HepG2 (cell line): ENCODE measurements around the gene COL27A1. TPM values are rescaled to one million over a fixed set of nuclear protein-coding genes. Genes with fewer than 3 reads are reported as not detected.

ENCODE experiments used
- HNF4G ChIP-seq, 2 experiments: sonication (generic) in 1 of 2; formaldehyde crosslinking in 1 of 2; IDR thresholded peaks; 2 replicates each; pipeline versions ENCODE4 v1.4.0 to v1.6.1; 2011 to 2020; ENCODE audit warnings: borderline replicate concordance in 2 of 2, low read depth in 2 of 2, mild to moderate bottlenecking in 2 of 2, low read length in 1 of 2, missing genetic modification reagents in 1 of 2, moderate library complexity in 1 of 2
- KMT2B ChIP-seq: IDR thresholded peaks from 2 replicates; pipeline ENCODE4 v1.6.1; 2016; ENCODE audit warnings: missing genetic modification reagents, missing compliant biosample characterization
- MIER2 ChIP-seq: IDR thresholded peaks from 2 replicates; pipeline ENCODE4 v1.6.1; 2016; ENCODE audit warnings: missing biosample characterization, missing genetic modification reagents
- MXD1 ChIP-seq: sonication (generic); formaldehyde crosslinking; IDR thresholded peaks from 2 replicates; pipeline ENCODE4 v1.4.0; 2020; ENCODE audit warnings: mild to moderate bottlenecking, missing genetic modification reagents
- MYPOP ChIP-seq: sonication (generic); formaldehyde crosslinking; IDR thresholded peaks from 2 replicates; pipeline ENCODE4 v1.8.1; 2023; ENCODE audit warnings: mild to moderate bottlenecking, moderate library complexity, missing genetic modification reagents
- RERE ChIP-seq: IDR thresholded peaks from 2 replicates; pipeline ENCODE4 v1.6.1; 2016; ENCODE audit warnings: low read depth, missing genetic modification reagents, missing compliant biosample characterization
- SIN3B ChIP-seq: fragments of 150-350 bp; IDR thresholded peaks from 2 replicates; pipeline ENCODE4 v1.6.1; 2014; ENCODE audit warnings: low read length
- SOX5 ChIP-seq: IDR thresholded peaks from 2 replicates; pipeline ENCODE4 v1.6.1; 2016; ENCODE audit warnings: borderline replicate concordance
- SRSF1 ChIP-seq: fragments of 200-400 bp; formaldehyde crosslinking; optimal IDR thresholded peaks from 2 replicates; pipeline ENCODE3; 2017; ENCODE audit warnings: mild to moderate bottlenecking, low read depth, low read length, moderate library complexity
- SSRP1 ChIP-seq: IDR thresholded peaks from 2 replicates; pipeline ENCODE4 v1.6.1; 2016; ENCODE audit warnings: control low read depth
- TARDBP ChIP-seq: sonication (generic); formaldehyde crosslinking; IDR thresholded peaks from 2 replicates; pipeline ENCODE4 v1.8.0; 2022; ENCODE audit warnings: mild to moderate bottlenecking, missing genetic modification reagents
- ZNF17 ChIP-seq: sonication (generic); formaldehyde crosslinking; IDR thresholded peaks from 2 replicates; pipeline ENCODE4 v1.5.0; 2020; ENCODE audit warnings: mild to moderate bottlenecking, missing genetic modification reagents
- ZNF230 ChIP-seq: sonication (generic); formaldehyde crosslinking; IDR thresholded peaks from 2 replicates; pipeline ENCODE4 v1.4.0; 2020; ENCODE audit warnings: mild to moderate bottlenecking, missing genetic modification reagents
- ZNF33B ChIP-seq: sonication (generic); formaldehyde crosslinking; IDR thresholded peaks from 2 replicates; pipeline ENCODE4 v1.5.1; 2020; ENCODE audit warnings: mild to moderate bottlenecking, missing genetic modification reagents
- ZNF652 ChIP-seq: IDR thresholded peaks from 2 replicates; pipeline ENCODE4 v1.6.1; 2016; ENCODE audit warnings: low read depth, borderline replicate concordance
- ZNF75D ChIP-seq: sonication (generic); formaldehyde crosslinking; IDR thresholded peaks from 2 replicates; pipeline ENCODE4 v1.8.1; 2023; ENCODE audit warnings: missing genetic modification reagents, mild to moderate bottlenecking, borderline replicate concordance
- ZSCAN29 ChIP-seq: sonication (generic); formaldehyde crosslinking; conservative IDR thresholded peaks from 2 replicates; pipeline ENCODE4 v1.4.0; 2020; ENCODE audit warnings: mild to moderate bottlenecking, missing genetic modification reagents
- polyA plus RNA-seq, 8 experiments: library from polyadenylated mRNA; depleted of rRNA in 3 of 8; stranded (reverse) in 7 of 8; unstranded in 1 of 8; fragments of >200 nt; fragmentation: Illumina TruSeq in 4 of 8; extraction: Trizol in 4 of 8; gene quantifications; 2 replicates each; pipeline versions ENCODE4 v1.2.1 to v1.2.3, GENCODE V29; 2011 to 2016; ENCODE audit warnings: low read depth in 4 of 8, missing spikeins in 1 of 8, mixed read lengths in 1 of 8; ENCODE audit not compliant: insufficient read depth in 1 of 8
- total RNA-seq, 5 experiments: library from RNA; depleted of rRNA; stranded (reverse); fragments of >200 nt; fragmentation: Illumina TruSeq; extraction: Trizol; gene quantifications; 2 replicates each; pipeline ENCODE4 v1.2.3, GENCODE V29; 2016; ENCODE audit warnings: low read depth in 1 of 5
- TF ChIP-seq, protein P1 (sequence below): sonication (generic); formaldehyde crosslinking; IDR thresholded peaks from 2 replicates; pipeline ENCODE4 v1.8.1; 2023; ENCODE audit warnings: missing genetic modification reagents, inconsistent platforms, borderline replicate concordance
- TF ChIP-seq, protein P2 (sequence below): sonication (generic); formaldehyde crosslinking; IDR thresholded peaks from 2 replicates; pipeline ENCODE4 v1.5.0; 2020; ENCODE audit warnings: missing genetic modification reagents, mild to moderate bottlenecking, borderline replicate concordance

Gene COL27A1
- total and polyA plus RNA-seq, 2 of the 13 experiments (the other 11 are each of a cell fraction or from before 2014, with no cell fraction given): 71.3 to 89.1 TPM

DNA sequence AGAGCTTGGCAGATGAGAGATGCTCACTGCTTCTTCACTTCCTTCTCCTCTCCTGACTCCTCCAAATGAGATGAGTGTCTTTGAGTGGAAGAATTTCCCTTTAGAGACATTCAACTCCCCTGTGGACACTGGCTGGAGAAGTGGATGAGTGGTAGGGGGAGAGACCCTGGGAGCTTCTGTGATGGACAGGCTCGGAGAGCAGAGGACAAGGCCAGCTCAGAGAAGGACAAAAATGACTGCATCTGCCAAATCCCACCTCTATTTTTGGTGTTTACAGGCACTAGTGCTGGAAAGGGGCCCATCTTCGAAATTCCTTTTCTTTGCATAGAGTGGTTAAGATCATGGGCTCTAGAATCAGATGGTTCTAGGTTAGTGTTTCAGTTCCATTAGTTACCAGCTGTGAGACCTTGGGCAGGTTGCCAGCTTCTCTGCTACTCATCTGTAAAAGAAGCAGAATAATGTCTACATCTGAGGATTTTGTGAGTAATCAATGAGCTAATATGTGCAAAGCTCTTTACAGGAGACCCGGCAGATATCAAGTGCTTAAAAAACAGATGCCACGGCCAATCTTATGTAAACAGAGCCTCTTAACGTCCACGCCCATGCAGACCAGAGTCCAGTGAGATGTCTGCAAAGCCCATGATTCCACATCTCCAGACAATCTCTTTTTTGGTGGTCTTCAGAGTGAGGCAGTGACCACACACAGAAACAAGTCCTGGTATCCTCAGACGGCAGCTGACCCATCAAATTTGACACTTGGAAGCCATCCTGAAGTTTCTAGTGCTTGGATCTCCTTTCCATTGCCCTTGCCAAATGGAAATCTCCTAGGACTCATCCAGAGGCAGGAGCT, 13.6 kb upstream of the COL27A1 start (continued):
- TF ChIP-seq RERE (peak; percentile 18; the same call in 1 of the 2 replicates), ZNF17 (CRISPR knock-in tag) (no peak), SRSF1 (no peak), SSRP1 (CRISPR knock-in tag) (no peak), ZNF652 (CRISPR knock-in tag) (no peak), MIER2 (CRISPR knock-in tag) (no peak), MXD1 (CRISPR knock-in tag) (no peak), SOX5 (CRISPR knock-in tag) (no peak), TARDBP (no peak), MYPOP (CRISPR knock-in tag) (0 out of 2 replicates have a peak, but pooled peaks have one; percentile 37), SIN3B (no peak), ZNF33B (CRISPR knock-in tag) (no peak), ZSCAN29 (CRISPR knock-in tag) (no peak), HNF4G (IDR thresholded peaks at IDR 0.05; ENCODE audit: borderline replicate concordance, low read depth, low read length) (peak; percentile 47; the same call in 1 of the 2 replicates), HNF4G (CRISPR knock-in tag; IDR thresholded peaks at IDR 0.05; ENCODE audit: borderline replicate concordance, low read depth) (no peak), ZNF75D (CRISPR knock-in tag) (no peak), ZNF230 (CRISPR knock-in tag) (no peak), KMT2B (CRISPR knock-in tag) (no peak)
- TF ChIP-seq, protein P1, sequence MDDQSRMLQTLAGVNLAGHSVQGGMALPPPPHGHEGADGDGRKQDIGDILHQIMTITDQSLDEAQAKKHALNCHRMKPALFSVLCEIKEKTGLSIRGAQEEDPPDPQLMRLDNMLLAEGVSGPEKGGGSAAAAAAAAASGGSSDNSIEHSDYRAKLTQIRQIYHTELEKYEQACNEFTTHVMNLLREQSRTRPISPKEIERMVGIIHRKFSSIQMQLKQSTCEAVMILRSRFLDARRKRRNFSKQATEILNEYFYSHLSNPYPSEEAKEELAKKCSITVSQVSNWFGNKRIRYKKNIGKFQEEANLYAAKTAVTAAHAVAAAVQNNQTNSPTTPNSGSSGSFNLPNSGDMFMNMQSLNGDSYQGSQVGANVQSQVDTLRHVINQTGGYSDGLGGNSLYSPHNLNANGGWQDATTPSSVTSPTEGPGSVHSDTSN: no peak
- TF ChIP-seq, protein P2, sequence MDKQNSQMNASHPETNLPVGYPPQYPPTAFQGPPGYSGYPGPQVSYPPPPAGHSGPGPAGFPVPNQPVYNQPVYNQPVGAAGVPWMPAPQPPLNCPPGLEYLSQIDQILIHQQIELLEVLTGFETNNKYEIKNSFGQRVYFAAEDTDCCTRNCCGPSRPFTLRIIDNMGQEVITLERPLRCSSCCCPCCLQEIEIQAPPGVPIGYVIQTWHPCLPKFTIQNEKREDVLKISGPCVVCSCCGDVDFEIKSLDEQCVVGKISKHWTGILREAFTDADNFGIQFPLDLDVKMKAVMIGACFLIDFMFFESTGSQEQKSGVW (CRISPR knock-in tag): no peak
